Liver (tissue), 9 donors: ENCODE data around the gene DCLK2. TPM values are rescaled to one million over a fixed set of nuclear protein-coding genes. Genes with fewer than 3 reads are reported as not detected.

ENCODE experiments used
- DNase-seq: peaks from one replicate; pipeline ENCODE4 v3.0.0-alpha.2; 2017; ENCODE audit warnings: low spot score
- H3K27ac ChIP-seq, 2 donors: one replicate each; pipeline ENCODE4 v1.7.0; 2013; ENCODE audit warnings: inconsistent platforms in 2 of 2, low read length in 2 of 2, control low read depth in 1 of 2, low read depth in 1 of 2, mild to moderate bottlenecking in 1 of 2
- H3K27me3 ChIP-seq, 4 donors: one replicate each; pipeline versions ENCODE4 v1.6.1 to v1.7.0; 2013; ENCODE audit warnings: low read length in 3 of 4, inconsistent platforms in 1 of 4, mild to moderate bottlenecking in 1 of 4, moderate library complexity in 1 of 4; ENCODE audit not compliant: control insufficient read depth in 4 of 4, insufficient read depth in 4 of 4
- H3K36me3 ChIP-seq, 4 donors: one replicate each; pipeline versions ENCODE4 v1.6.1 to v1.7.0; 2013; ENCODE audit warnings: low read length in 3 of 4, mild to moderate bottlenecking in 3 of 4, low read depth in 1 of 4, moderate library complexity in 1 of 4; ENCODE audit not compliant: control insufficient read depth in 4 of 4, insufficient read depth in 3 of 4
- H3K4me1 ChIP-seq, 4 donors: one replicate each; pipeline versions ENCODE4 v1.6.1 to v1.7.0; 2013; ENCODE audit warnings: low read length in 3 of 4, mild to moderate bottlenecking in 3 of 4, moderate library complexity in 1 of 4; ENCODE audit not compliant: control insufficient read depth in 4 of 4, insufficient read depth in 4 of 4
- H3K4me3 ChIP-seq, 3 donors: one replicate each; pipeline versions ENCODE4 v1.6.1 to v1.7.0; 2013; ENCODE audit warnings: low read length in 3 of 3, control low read depth in 1 of 3, low read depth in 1 of 3, mild to moderate bottlenecking in 1 of 3
- H3K9ac ChIP-seq, 2 donors: one replicate each; pipeline ENCODE4 v1.7.0; 2013; ENCODE audit warnings: low read length in 2 of 2, mild to moderate bottlenecking in 2 of 2, moderate library complexity in 2 of 2, control low read depth in 1 of 2, low read depth in 1 of 2
- H3K9me3 ChIP-seq, 4 donors: one replicate each; pipeline versions ENCODE4 v1.6.1 to v1.7.0; 2013; ENCODE audit warnings: low read length in 3 of 4; ENCODE audit not compliant: control insufficient read depth in 4 of 4
- ATF3 ChIP-seq: IDR thresholded peaks from 2 replicates; pipeline ENCODE4 v1.6.1; 2016; ENCODE audit warnings: antibody characterized with exemption
- CTCF ChIP-seq: fragments of 150-350 bp; IDR thresholded peaks from 2 replicates; pipeline ENCODE4 v1.5.1; 2017; ENCODE audit warnings: improper control_type of control experiment, low read depth, low read length; ENCODE audit not compliant: missing input control
- EGR1 ChIP-seq, 2 donors: IDR thresholded peaks; 2 replicates each; pipeline ENCODE4 v1.6.1; 2016 to 2018; ENCODE audit warnings: antibody characterized with exemption in 2 of 2, low read depth in 2 of 2
- FOXA2 ChIP-seq: IDR thresholded peaks from 2 replicates; pipeline ENCODE4 v1.6.1; 2016; ENCODE audit warnings: antibody characterized with exemption
- GABPA ChIP-seq, 2 donors: IDR thresholded peaks in 1 of 2; conservative IDR thresholded peaks in 1 of 2; 2 replicates each; pipeline ENCODE4 v1.6.1; 2016; ENCODE audit warnings: antibody characterized with exemption in 2 of 2, mild to moderate bottlenecking in 1 of 2, moderate library complexity in 1 of 2
- HNF4A ChIP-seq, 2 donors: conservative IDR thresholded peaks; 2 replicates each; pipeline ENCODE4 v1.6.1; 2016; ENCODE audit warnings: antibody characterized with exemption in 2 of 2, mild to moderate bottlenecking in 2 of 2
- JUND ChIP-seq, 2 donors: IDR thresholded peaks; 2 replicates each; pipeline ENCODE4 v1.6.1; 2016; ENCODE audit warnings: antibody characterized with exemption in 2 of 2
- MAX ChIP-seq: IDR thresholded peaks from 2 replicates; pipeline ENCODE4 v1.6.1; 2016; ENCODE audit warnings: antibody characterized with exemption
- RAD21 ChIP-seq, 2 donors: IDR thresholded peaks; 2 replicates each; pipeline ENCODE4 v1.6.1; 2016; ENCODE audit warnings: antibody characterized with exemption in 2 of 2, mild to moderate bottlenecking in 2 of 2
- REST ChIP-seq: IDR thresholded peaks from 2 replicates; pipeline ENCODE4 v1.6.1; 2016; ENCODE audit warnings: antibody characterized with exemption, mild to moderate bottlenecking
- RXRA ChIP-seq, 2 donors: IDR thresholded peaks; 2 replicates each; pipeline ENCODE4 v1.6.1; 2017 to 2018; ENCODE audit warnings: antibody characterized with exemption in 2 of 2, mild to moderate bottlenecking in 1 of 2
- SP1 ChIP-seq: IDR thresholded peaks from 2 replicates; pipeline ENCODE4 v1.6.1; 2018; ENCODE audit warnings: antibody characterized with exemption, mild to moderate bottlenecking
- TAF1 ChIP-seq: conservative IDR thresholded peaks from 2 replicates; pipeline ENCODE4 v1.6.1; 2016; ENCODE audit warnings: antibody characterized with exemption, mild to moderate bottlenecking
- YY1 ChIP-seq: IDR thresholded peaks from 2 replicates; pipeline ENCODE4 v1.6.1; 2016; ENCODE audit warnings: antibody characterized with exemption, mild to moderate bottlenecking
- ZBTB33 ChIP-seq: IDR thresholded peaks from 2 replicates; pipeline ENCODE4 v1.6.1; 2016; ENCODE audit warnings: antibody characterized with exemption
- WGBS: extraction: QIAGEN DNeasy Blood & Tissue Kit; methylation state at CpG from one replicate; pipeline ENCODE4 v1.1.7; 2013; 5-methylcytosine and 5-hydroxymethylcytosine counted together
- polyA plus RNA-seq, 2 donors: library from polyadenylated mRNA; stranded (reverse) in 1 of 2; unstranded in 1 of 2; fragments of 200-250 nt in 1 of 2; fragments of >200 nt in 1 of 2; fragmentation: Nextera tagmentation in 1 of 2; extraction: Ambion mirVana in 1 of 2; gene quantifications; one replicate each; pipeline versions ENCODE4 v1.2.1 to v1.2.3, GENCODE V29; 2013 to 2015
- total RNA-seq, 2 donors: library from RNA; depleted of rRNA; stranded (reverse); fragments of >200 nt; gene quantifications; one replicate each; pipeline ENCODE4 v1.2.3, GENCODE V29; 2014
- donor health status: healthy.
- donor health status: healthy.
- donor health status: healthy.
- donor health status: healthy.
- donor health status: healthy.

The DCLK2 gene
- 1 to 10 TPM in 1 of 2 donors, under 1 TPM in 1; 0.70 to 1.7 TPM for total RNA-seq
- polyA plus RNA-seq = under 1 TPM; 0.14 to 0.30 TPM

- Histone ChIP-seq H3K4me1 (peaks cover 2 to 11% (median 8%) of the 10 kb centered on the region in 4 donors), H3K27ac (peak within 1 kb of the TSS; percentile 53 to 61), H3K9me3 (no peaks in the 10 kb centered on the region), H3K36me3 (no peaks in the 10 kb centered on the region), H3K27me3 (peaks cover 0 to 9% (median 0%) of the 10 kb centered on the region in 4 donors), H3K4me3 (peak within 1 kb of the TSS in 2 of 3 donors; percentile 25 to 81), H3K9ac (no peak within 1 kb of the TSS)
- peak; percentile 38 for DNase-seq
- WGBS = 3% methylated on average over 68 of the region's 68 CpGs
- TF ChIP-seq REST (no peak), HNF4A (conservative IDR thresholded peaks at IDR 0.05) (no peak), ATF3 (no peak), JUND (IDR thresholded peaks at IDR 0.05) (no peak), FOXA2 (no peak), GABPA (IDR thresholded peaks at IDR 0.05 in 1 of 2, conservative IDR thresholded peaks at IDR 0.05 in 1 of 2) (no peak), TAF1 (no peak), ZBTB33 (no peak), CTCF (no peak)
Observed at GRCh38 chr4:150078041-150078578, at the start of gene DCLK2. TSS of gene DCLK2 (plus strand) at chr4:150078445. CDS start at chr4:150079028, 583 bp downstream.

- Histone ChIP-seq H3K9me3 (peaks cover 0 to 3% (median under 1%) of the 10 kb centered on the region in 4 donors), H3K4me3 (no peak overlapping the region), H3K27ac (no peak overlapping the region), H3K9ac (no peak overlapping the region), H3K27me3 (no peaks in the 10 kb centered on the region), H3K4me1 (no peaks in the 10 kb centered on the region), H3K36me3 (no peaks in the 10 kb centered on the region)
- WGBS = 96% methylated on average over 7 of the region's 7 CpGs
- no peak for DNase-seq
- TF ChIP-seq TAF1 (no peak), YY1 (no peak), MAX (no peak), REST (no peak), CTCF (no peak), RXRA (IDR thresholded peaks at IDR 0.05) (no peak), GABPA (IDR thresholded peaks at IDR 0.05 in 1 of 2, conservative IDR thresholded peaks at IDR 0.05 in 1 of 2) (no peak), SP1 (no peak), JUND (IDR thresholded peaks at IDR 0.05) (no peak), RAD21 (IDR thresholded peaks at IDR 0.05) (no peak), EGR1 (IDR thresholded peaks at IDR 0.05; ENCODE audit: low read depth in 2 of 2) (no peak), ATF3 (no peak)
Observed at GRCh38 chr4:150032541-150032940, 45.7 kb upstream of the DCLK2 start.
